Measurements from ENCODE around the gene ZNF91. TPM values are rescaled to one million over a fixed set of nuclear protein-coding genes. Genes with fewer than 3 reads are reported as not detected.
"Not testable (repeated sequence)": the region's sequence is repeated elsewhere in the genome, so short reads cannot be mapped to it uniquely, and the experiment has no call there.

ZNF91 gene
- total and polyA plus RNA-seq, 7 donors, result 17.7 to 88.1 (median 39.8) TPM

- intact Hi-C loops (cut with DNase I), result no loop called here
- Histone ChIP-seq H3K4me1 (no peaks in the 10 kb centered on the region), H3K36me3 (peaks cover 12 to 72% (median 35%) of the 10 kb centered on the region in 4 donors), H3K4me3 (no peak overlapping the region), H3K27ac (no peak overlapping the region), H3K9me3 (peaks cover 12 to 46% (median 41%) of the 10 kb centered on the region in 4 donors), H3K27me3 (no peaks in the 10 kb centered on the region)
- WGBS, 2 donors, result 98% methylated on average over 3 of the region's 3 CpGs
- no peak for TF ChIP-seq POLR2AphosphoS5 (IDR thresholded peaks at IDR 0.05)
- no peak for TF ChIP-seq EP300 (IDR thresholded peaks at IDR 0.05)
- TF ChIP-seq POLR2A (IDR thresholded peaks at IDR 0.05), result no peak
- TF ChIP-seq CTCF (IDR thresholded peaks at IDR 0.05), result no peak
- no peak for DNase-seq
Observed at GRCh38 chr19:23365222-23365621, 30.0 kb downstream of the ZNF91 start.

GRCh38 chr19:23361843-23362242 lies 33.4 kb downstream of the ZNF91 start:
- H3K27ac ChIP-seq; H3K27me3 ChIP-seq; intact Hi-C loops (cut with DNase I); H3K4me1 ChIP-seq; DNase-seq; H3K4me3 ChIP-seq: not testable (repeated sequence)
- Histone ChIP-seq H3K9me3 (peaks cover 22 to 63% (median 43%) of the 10 kb centered on the region in 4 donors), H3K36me3 (peaks cover 8 to 53% (median 28%) of the 10 kb centered on the region in 4 donors)
- 93 to 95% methylated on average over 1 of the region's 1 CpG for WGBS, 2 donors

- no peak for DNase-seq
- H3K4me1 ChIP-seq, result no peaks in the 10 kb centered on the region
- 96 to 100% methylated on average over 4 of the region's 4 CpGs for WGBS, 2 donors
- H3K27me3 ChIP-seq, result no peaks in the 10 kb centered on the region
- TF ChIP-seq CTCF (IDR thresholded peaks at IDR 0.05), result no peak
- TF ChIP-seq EP300 (IDR thresholded peaks at IDR 0.05), result no peak
- no peak for TF ChIP-seq POLR2AphosphoS5 (IDR thresholded peaks at IDR 0.05)
- no peak for TF ChIP-seq POLR2A (IDR thresholded peaks at IDR 0.05)
- H3K4me3 ChIP-seq, result no peak overlapping the region
- H3K36me3 ChIP-seq, result peaks cover 0 to 22% (median 6%) of the 10 kb centered on the region in 4 donors
- H3K9me3 ChIP-seq, result peaks cover 22 to 72% (median 37%) of the 10 kb centered on the region in 4 donors
- no peak overlapping the region for H3K27ac ChIP-seq
- intact Hi-C loops (cut with DNase I), result no loop called here
Observed at GRCh38 chr19:23351806-23352205, 43.5 kb downstream of the ZNF91 start.

- TF ChIP-seq CTCF (IDR thresholded peaks at IDR 0.05) (no peak), EP300 (IDR thresholded peaks at IDR 0.05) (no peak), POLR2A (IDR thresholded peaks at IDR 0.05) (no peak), POLR2AphosphoS5 (IDR thresholded peaks at IDR 0.05) (no peak)
- peaks cover 10 to 71% (median 12%) of the 10 kb centered on the region in 4 donors for H3K9me3 ChIP-seq
- H3K4me1 ChIP-seq, result no peaks in the 10 kb centered on the region
- intact Hi-C loops (cut with DNase I), result no loop called here
- WGBS, 2 donors, result 95 to 97% methylated on average over 7 of the region's 7 CpGs
- no peak for DNase-seq
- no peak overlapping the region for H3K27ac ChIP-seq
- H3K4me3 ChIP-seq, result no peak overlapping the region
- H3K27me3 ChIP-seq, result no peaks in the 10 kb centered on the region
- peaks cover 0 to 29% (median 10%) of the 10 kb centered on the region in 4 donors for H3K36me3 ChIP-seq
Observed at GRCh38 chr19:23346696-23347095, 48.6 kb downstream of the ZNF91 start.

DNA sequence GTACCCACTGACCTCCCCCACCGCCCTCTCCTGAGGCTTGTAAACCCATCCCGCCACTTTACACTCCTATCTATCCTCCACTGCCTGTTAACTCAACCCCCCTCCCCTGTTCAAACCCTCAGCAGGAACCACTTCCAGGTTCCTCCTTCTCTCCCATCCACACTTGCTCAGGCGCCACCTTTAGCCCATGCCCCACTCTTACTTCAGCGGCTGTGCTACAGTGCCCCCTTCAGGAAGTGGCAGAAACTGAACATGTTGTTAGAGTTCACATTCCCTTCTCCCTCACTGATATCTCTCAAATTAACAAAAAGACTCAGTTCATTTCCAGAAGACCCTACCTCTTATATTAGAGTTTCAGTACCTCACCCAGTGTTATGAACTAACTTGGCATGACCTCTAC lies 49.4 kb downstream of the ZNF91 start:
- no peak overlapping the region for H3K4me3 ChIP-seq
- TF ChIP-seq POLR2A (IDR thresholded peaks at IDR 0.05) (no peak), CTCF (IDR thresholded peaks at IDR 0.05) (no peak), EP300 (IDR thresholded peaks at IDR 0.05) (no peak), POLR2AphosphoS5 (IDR thresholded peaks at IDR 0.05) (no peak)
- H3K36me3 ChIP-seq, result peaks cover 0 to 27% (median 10%) of the 10 kb centered on the region in 4 donors
- peaks cover 10 to 71% (median 11%) of the 10 kb centered on the region in 4 donors for H3K9me3 ChIP-seq
- WGBS, 2 donors, result 85 to 98% methylated on average over 4 of the region's 4 CpGs
- intact Hi-C loops (cut with DNase I), result no loop called here
- no peak overlapping the region for H3K27ac ChIP-seq
- no peak for DNase-seq
- H3K4me1 ChIP-seq, result no peaks in the 10 kb centered on the region
- no peaks in the 10 kb centered on the region for H3K27me3 ChIP-seq

All from sigmoid colon (tissue), 7 donors.